Measurements from ENCODE around the gene LPP. TPM values are rescaled to one million over a fixed set of nuclear protein-coding genes. Genes with fewer than 3 reads are reported as not detected.

LPP gene
- polyA plus RNA-seq, 1 donor (not counting 4 experiments of a cell fraction or from before 2014, with no cell fraction given) = 16.0 TPM

- Histone ChIP-seq H3K9me3 (ENCODE audit: control insufficient read depth, low read depth, low read length) (no peaks in the 10 kb centered on the region), H3K9ac (ENCODE audit: control insufficient read depth, extremely low read depth, insufficient read depth, low read length) (no peak overlapping the region), H3K4me1 (ENCODE audit: control insufficient read depth, extremely low read depth, insufficient read depth, low read length) (peaks cover 6% of the 10 kb centered on the region), H3K79me2 (ENCODE audit: control insufficient read depth, insufficient read depth, low read length) (peaks cover 7% of the 10 kb centered on the region), H3K4me3 (ENCODE audit: control insufficient read depth in 2 of 3, extremely low read depth in 1 of 3, insufficient read depth in 2 of 3, low read depth in 1 of 3, low read length in 3 of 3) (no peak overlapping the region), H4K20me1 (ENCODE audit: control insufficient read depth, extremely low read depth, insufficient read depth, low read length) (peaks cover 4% of the 10 kb centered on the region), H3K4me2 (ENCODE audit: control insufficient read depth, extremely low read depth, insufficient read depth, low read depth, low read length) (no peak overlapping the region), H3K27ac (ENCODE audit: control insufficient read depth, insufficient read depth, low read length) (no peak overlapping the region), H3K9me1 (ENCODE audit: control insufficient read depth, extremely low read depth, insufficient read depth, low read length) (no peaks in the 10 kb centered on the region), H2AFZ (ENCODE audit: control insufficient read depth, low read length) (no peak overlapping the region), H3K36me3 (ENCODE audit: control insufficient read depth in 2 of 2, extremely low read depth in 1 of 2, insufficient read depth in 2 of 2, low read length in 2 of 2) (no peaks in the 10 kb centered on the region), H3K27me3 (ENCODE audit: control insufficient read depth, extremely low read depth, insufficient read depth, low read length) (no peaks in the 10 kb centered on the region)
- FAIRE-seq = no peak
- TF ChIP-seq EZH2 (IDR thresholded peaks at IDR 0.05; ENCODE audit: low read length) (no peak), CTCF (optimal IDR thresholded peaks at IDR 0.05 in 1 of 3, IDR thresholded peaks at IDR 0.05 in 1 of 3, conservative IDR thresholded peaks at IDR 0.05 in 1 of 3; ENCODE audit: extremely low read depth in 1 of 3, insufficient read depth in 2 of 3, low read length in 3 of 3) (no peak)
- DNase-seq (ENCODE audit: low read depth, low spot score) = no peak
- dilution Hi-C loops (cut with MboI; ENCODE audit: extremely low pct_ligation_motif_present, low sequenced_read_pairs) = no loop called here
Observed at GRCh38 chr3:188261011-188261410, 107.1 kb downstream of the LPP start.

- Histone ChIP-seq H3K36me3 (ENCODE audit: control insufficient read depth in 2 of 2, extremely low read depth in 1 of 2, insufficient read depth in 2 of 2, low read length in 2 of 2) (no peaks in the 10 kb centered on the region), H3K27me3 (ENCODE audit: control insufficient read depth, extremely low read depth, insufficient read depth, low read length) (no peaks in the 10 kb centered on the region), H2AFZ (ENCODE audit: control insufficient read depth, low read length) (no peak overlapping the region), H3K79me2 (ENCODE audit: control insufficient read depth, insufficient read depth, low read length) (peaks cover 7% of the 10 kb centered on the region), H3K4me1 (ENCODE audit: control insufficient read depth, extremely low read depth, insufficient read depth, low read length) (peaks cover 6% of the 10 kb centered on the region), H3K4me2 (ENCODE audit: control insufficient read depth, extremely low read depth, insufficient read depth, low read depth, low read length) (no peak overlapping the region), H3K27ac (ENCODE audit: control insufficient read depth, insufficient read depth, low read length) (no peak overlapping the region), H3K9me1 (ENCODE audit: control insufficient read depth, extremely low read depth, insufficient read depth, low read length) (no peaks in the 10 kb centered on the region), H4K20me1 (ENCODE audit: control insufficient read depth, extremely low read depth, insufficient read depth, low read length) (peaks cover 4% of the 10 kb centered on the region), H3K9ac (ENCODE audit: control insufficient read depth, extremely low read depth, insufficient read depth, low read length) (no peak overlapping the region), H3K9me3 (ENCODE audit: control insufficient read depth, low read depth, low read length) (no peaks in the 10 kb centered on the region), H3K4me3 (ENCODE audit: control insufficient read depth in 2 of 3, extremely low read depth in 1 of 3, insufficient read depth in 2 of 3, low read depth in 1 of 3, low read length in 3 of 3) (no peak overlapping the region)
- DNase-seq (ENCODE audit: low read depth, low spot score) = no peak
- FAIRE-seq = no peak
- dilution Hi-C loops (cut with MboI; ENCODE audit: extremely low pct_ligation_motif_present, low sequenced_read_pairs) = no loop called here
- TF ChIP-seq CTCF (optimal IDR thresholded peaks at IDR 0.05 in 1 of 3, IDR thresholded peaks at IDR 0.05 in 1 of 3, conservative IDR thresholded peaks at IDR 0.05 in 1 of 3; ENCODE audit: extremely low read depth in 1 of 3, insufficient read depth in 2 of 3, low read length in 3 of 3) (no peak), EZH2 (IDR thresholded peaks at IDR 0.05; ENCODE audit: low read length) (no peak)
Observed at GRCh38 chr3:188262488-188262887, 108.5 kb downstream of the LPP start.

All from keratinocyte (primary cell).